DND-41 (cell line): ENCODE measurements around the gene DPYD.

Experiments used
- ATAC-seq: fragments of 200-7000 bp; cut with Tn5 transposase; 3 replicates; pipeline ENCODE4 v1.9.1; 2021; ENCODE audit warnings: low read depth; ENCODE audit not compliant: insufficient read depth
- DNase-seq: peaks from one replicate; pipeline ENCODE4 v3.0.0-alpha.2; 2020
- H2AFZ ChIP-seq: 2 replicates; pipeline ENCODE4 v1.6.0; 2012; ENCODE audit warnings: low read depth, low read length
- H3K27ac ChIP-seq: 2 replicates; pipeline ENCODE4 v1.5.1; 2012; ENCODE audit warnings: low read length, inconsistent platforms
- H3K27me3 ChIP-seq: fragments of 200-600 bp; sonication (generic); 2 replicates; pipeline ENCODE4 v1.6.0; 2012; ENCODE audit warnings: low read length, mild to moderate bottlenecking, inconsistent platforms; ENCODE audit not compliant: insufficient read depth, poor library complexity
- H3K36me3 ChIP-seq: 2 replicates; pipeline ENCODE4 v1.5.1; 2012; ENCODE audit warnings: low read length, inconsistent platforms; ENCODE audit not compliant: insufficient read depth
- H3K4me1 ChIP-seq: 2 replicates; pipeline ENCODE4 v1.5.1; 2012; ENCODE audit warnings: mild to moderate bottlenecking, low read length; ENCODE audit not compliant: insufficient read depth
- H3K4me2 ChIP-seq: 2 replicates; pipeline ENCODE4 v1.6.0; 2012; ENCODE audit warnings: mild to moderate bottlenecking, moderate library complexity, low read length, inconsistent platforms; ENCODE audit not compliant: insufficient read depth
- H3K4me3 ChIP-seq, 2 experiments: fragments of 200-600 bp in 1 of 2; shearing (Covaris generic) in 1 of 2; 2 replicates each; pipeline ENCODE4 v1.5.1; 2012 to 2016; ENCODE audit warnings: inconsistent platforms in 2 of 2, low read length in 2 of 2, mild to moderate bottlenecking in 2 of 2, low read depth in 1 of 2, moderate library complexity in 1 of 2
- H3K79me2 ChIP-seq: 2 replicates; pipeline ENCODE4 v1.6.0; 2012; ENCODE audit warnings: low read length, inconsistent platforms; ENCODE audit not compliant: insufficient read depth
- H3K9ac ChIP-seq: 2 replicates; pipeline ENCODE4 v1.6.0; 2012; ENCODE audit warnings: low read depth, mild to moderate bottlenecking, inconsistent platforms, low read length, moderate library complexity
- H3K9me3 ChIP-seq: 2 replicates; pipeline ENCODE4 v1.5.1; 2012; ENCODE audit warnings: low read length, moderate library complexity, mild to moderate bottlenecking, inconsistent platforms; ENCODE audit not compliant: insufficient read depth, severe bottlenecking
- H4K20me1 ChIP-seq: 2 replicates; pipeline ENCODE4 v1.6.0; 2012; ENCODE audit warnings: low read length; ENCODE audit not compliant: insufficient read depth
- EZH2 ChIP-seq: IDR thresholded peaks from 3 replicates; pipeline ENCODE4 v1.6.1; 2012; ENCODE audit warnings: borderline replicate concordance, low read depth, mild to moderate bottlenecking, moderate library complexity, low read length, inconsistent platforms; ENCODE audit not compliant: severe bottlenecking
- TF ChIP-seq, protein P1 (sequence below): IDR thresholded peaks from 2 replicates; pipeline ENCODE4 v1.5.1; 2012; ENCODE audit warnings: borderline replicate concordance, low read length, moderate library complexity, mild to moderate bottlenecking; ENCODE audit not compliant: poor library complexity, severe bottlenecking; ENCODE audit errors: extremely low read depth

The DPYD gene

DNA sequence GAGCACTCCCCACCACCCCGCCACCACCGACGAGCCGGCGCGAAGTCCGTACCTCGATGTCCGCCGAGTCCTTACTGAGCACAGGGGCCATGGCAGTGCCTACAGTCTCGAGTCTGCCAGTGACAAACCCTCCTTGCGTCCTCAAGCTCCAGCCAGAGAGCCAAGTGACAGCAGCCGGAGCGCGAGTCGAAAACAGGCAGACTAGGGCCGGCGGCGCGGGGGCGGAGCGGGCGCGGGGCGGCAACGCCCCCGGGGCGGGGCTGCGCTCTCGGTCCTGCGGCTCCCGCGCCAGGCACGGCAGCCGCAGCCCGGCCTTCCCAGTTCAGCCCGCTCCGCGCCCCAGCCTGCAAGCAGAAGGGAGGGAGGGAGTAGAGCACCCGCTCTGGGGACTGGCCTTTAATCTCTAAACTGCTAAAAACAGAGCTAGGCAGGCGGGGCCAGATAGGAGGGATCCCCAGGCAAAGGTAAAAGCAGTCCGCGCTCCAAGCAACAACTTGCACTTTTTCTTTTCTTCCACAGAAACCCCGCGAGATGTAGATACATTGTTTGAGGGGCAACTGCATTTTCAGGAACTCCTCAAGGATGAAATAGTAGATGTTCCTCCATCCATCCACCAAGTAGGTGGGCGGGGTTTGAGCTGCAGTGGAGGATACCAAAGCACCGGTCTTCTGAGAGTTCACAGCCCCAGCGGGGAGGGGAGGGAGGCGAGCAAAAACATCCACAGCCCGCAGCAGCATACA, at the start of gene DPYD:
Gene DPYD (minus strand): TSS at position 203 of the 740 bp plus-strand sequence. CDS start 112 bp downstream, at position 91.
- peak within 1 kb of the TSS; percentile 86 for H2AFZ ChIP-seq
- H3K9me3 ChIP-seq, result no peaks in the 10 kb centered on the region
- no peaks in the 10 kb centered on the region for H4K20me1 ChIP-seq
- peaks cover 48% of the 10 kb centered on the region for H3K79me2 ChIP-seq
- H3K27me3 ChIP-seq, result no peaks in the 10 kb centered on the region
- peak within 1 kb of the TSS; percentile 98 for H3K27ac ChIP-seq
- peak within 1 kb of the TSS; percentile 93 for H3K9ac ChIP-seq
- no peak for TF ChIP-seq EZH2
- TF ChIP-seq, protein P1, sequence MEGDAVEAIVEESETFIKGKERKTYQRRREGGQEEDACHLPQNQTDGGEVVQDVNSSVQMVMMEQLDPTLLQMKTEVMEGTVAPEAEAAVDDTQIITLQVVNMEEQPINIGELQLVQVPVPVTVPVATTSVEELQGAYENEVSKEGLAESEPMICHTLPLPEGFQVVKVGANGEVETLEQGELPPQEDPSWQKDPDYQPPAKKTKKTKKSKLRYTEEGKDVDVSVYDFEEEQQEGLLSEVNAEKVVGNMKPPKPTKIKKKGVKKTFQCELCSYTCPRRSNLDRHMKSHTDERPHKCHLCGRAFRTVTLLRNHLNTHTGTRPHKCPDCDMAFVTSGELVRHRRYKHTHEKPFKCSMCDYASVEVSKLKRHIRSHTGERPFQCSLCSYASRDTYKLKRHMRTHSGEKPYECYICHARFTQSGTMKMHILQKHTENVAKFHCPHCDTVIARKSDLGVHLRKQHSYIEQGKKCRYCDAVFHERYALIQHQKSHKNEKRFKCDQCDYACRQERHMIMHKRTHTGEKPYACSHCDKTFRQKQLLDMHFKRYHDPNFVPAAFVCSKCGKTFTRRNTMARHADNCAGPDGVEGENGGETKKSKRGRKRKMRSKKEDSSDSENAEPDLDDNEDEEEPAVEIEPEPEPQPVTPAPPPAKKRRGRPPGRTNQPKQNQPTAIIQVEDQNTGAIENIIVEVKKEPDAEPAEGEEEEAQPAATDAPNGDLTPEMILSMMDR, result no peak
- ATAC-seq (peak; percentile 83), DNase-seq (peak; percentile 93)
- peak within 1 kb of the TSS; percentile 78 to 90 for H3K4me3 ChIP-seq
- H3K4me1 ChIP-seq, result peaks cover 43% of the 10 kb centered on the region
- H3K4me2 ChIP-seq, result peak within 1 kb of the TSS; percentile 66
- no peaks in the 10 kb centered on the region; the same call in 1 of the 2 replicates for H3K36me3 ChIP-seq

DNA sequence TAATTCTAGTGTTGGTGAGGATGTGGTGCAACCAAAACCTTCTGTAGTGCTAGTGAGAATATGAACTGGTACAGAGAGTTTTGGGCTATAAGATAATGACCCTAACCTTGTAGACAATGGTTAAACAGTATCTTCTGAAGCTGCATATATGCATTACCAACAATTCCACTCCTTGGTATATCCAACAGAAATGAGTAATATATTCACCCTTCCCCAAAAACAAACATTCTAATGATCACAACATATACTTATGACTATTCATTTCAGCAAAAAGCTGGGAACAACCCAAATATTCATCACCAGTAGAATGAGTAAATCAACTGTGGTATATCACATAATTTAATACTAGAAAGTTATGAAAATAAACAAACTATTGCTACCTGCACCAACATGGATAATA, 39.6 kb upstream of the DPYD start:
- Histone ChIP-seq H3K9ac (no peak overlapping the region), H4K20me1 (no peaks in the 10 kb centered on the region), H3K27ac (no peak overlapping the region), H3K36me3 (no peaks in the 10 kb centered on the region), H3K4me3 (no peak overlapping the region), H3K4me2 (no peak overlapping the region), H3K9me3 (no peaks in the 10 kb centered on the region), H2AFZ (no peak overlapping the region), H3K4me1 (no peaks in the 10 kb centered on the region), H3K79me2 (no peaks in the 10 kb centered on the region), H3K27me3 (no peaks in the 10 kb centered on the region)
- ATAC-seq, result no peak
- no peak for DNase-seq
- TF ChIP-seq, protein P1, result no peak
- no peak for TF ChIP-seq EZH2

DNA sequence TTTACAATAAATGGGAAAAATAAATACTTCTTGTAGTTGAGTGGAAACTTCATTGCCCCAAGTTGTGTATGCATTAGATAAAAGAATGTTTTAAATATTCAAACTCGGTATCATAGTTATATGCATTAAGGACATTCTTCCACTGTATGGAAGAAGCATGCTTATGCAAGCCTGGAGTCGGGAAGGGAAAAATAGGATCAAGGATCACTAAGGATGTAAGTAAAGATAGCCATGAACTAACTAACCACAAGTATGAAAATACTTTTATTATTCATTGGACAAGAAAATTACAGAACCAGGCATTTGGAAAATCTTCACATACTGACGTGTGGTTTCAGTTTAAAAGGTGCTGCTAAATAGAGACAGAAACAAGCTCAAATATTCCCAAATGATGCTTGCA, 26.9 kb upstream of the DPYD start:
- Histone ChIP-seq H3K27ac (no peak overlapping the region), H3K4me1 (peaks cover 21% of the 10 kb centered on the region), H3K4me2 (no peak overlapping the region), H3K9ac (no peak overlapping the region), H3K27me3 (no peaks in the 10 kb centered on the region), H3K4me3 (no peak overlapping the region), H3K79me2 (no peaks in the 10 kb centered on the region), H3K36me3 (no peaks in the 10 kb centered on the region), H4K20me1 (no peaks in the 10 kb centered on the region), H2AFZ (no peak overlapping the region), H3K9me3 (no peaks in the 10 kb centered on the region)
- TF ChIP-seq, protein P1, result no peak
- TF ChIP-seq EZH2, result no peak
- ATAC-seq, result no peak
- DNase-seq, result no peak
